WTC11 (cell line): ENCODE data around the gene RAB7A.

Experiments
- AFF4 ChIP-seq: sonication (generic); formaldehyde crosslinking; IDR thresholded peaks from 2 replicates; pipeline ENCODE4 v1.8.1; 2023; ENCODE audit warnings: mild to moderate bottlenecking, missing genetic modification reagents, borderline replicate concordance
- CTCF ChIP-seq: fragments of 200-600 bp; IDR thresholded peaks from 2 replicates; pipeline ENCODE4 v1.8.0; 2022; ENCODE audit warnings: antibody characterized with exemption
- E2F4 ChIP-seq: sonication (generic); formaldehyde crosslinking; IDR thresholded peaks from 2 replicates; pipeline ENCODE4 v1.8.1; 2022; ENCODE audit warnings: low read depth, mild to moderate bottlenecking, moderate library complexity, missing genetic modification reagents, borderline replicate concordance
- JUN ChIP-seq: sonication (generic); formaldehyde crosslinking; IDR thresholded peaks from 2 replicates; pipeline ENCODE4 v1.8.0; 2023; ENCODE audit warnings: mild to moderate bottlenecking, missing genetic modification reagents
- NR2C2 ChIP-seq: sonication (generic); formaldehyde crosslinking; IDR thresholded peaks from 2 replicates; pipeline ENCODE4 v1.8.0; 2022; ENCODE audit warnings: mild to moderate bottlenecking, missing genetic modification reagents
- RORB ChIP-seq: fragments of 250-450 bp; sonication (Bioruptor Pico); IDR thresholded peaks from 2 replicates; pipeline ENCODE4 v1.9.0; 2021; ENCODE audit warnings: mild to moderate bottlenecking
- SP1 ChIP-seq: sonication (generic); formaldehyde crosslinking; conservative IDR thresholded peaks from 2 replicates; pipeline ENCODE4 v1.8.1; 2022; ENCODE audit warnings: missing genetic modification reagents
- ZNF281 ChIP-seq: sonication (generic); formaldehyde crosslinking; IDR thresholded peaks from 2 replicates; pipeline ENCODE4 v1.8.0; 2023; ENCODE audit warnings: mild to moderate bottlenecking, missing genetic modification reagents
- ZNF416 ChIP-seq: fragments of 250-450 bp; sonication (Bioruptor Pico); IDR thresholded peaks from 2 replicates; pipeline ENCODE4 v1.9.0; 2021; ENCODE audit warnings: mild to moderate bottlenecking, inconsistent platforms
- ZNF512 ChIP-seq: sonication (generic); formaldehyde crosslinking; IDR thresholded peaks from 2 replicates; pipeline ENCODE4 v1.8.1; 2022; ENCODE audit warnings: missing genetic modification reagents, borderline replicate concordance

- no peak for TF ChIP-seq CTCF
- no peak for TF ChIP-seq ZNF281
- TF ChIP-seq E2F4 (CRISPR knock-in tag) = no peak
- no peak for TF ChIP-seq NR2C2 (CRISPR knock-in tag)
- TF ChIP-seq ZNF512 (CRISPR knock-in tag) = no peak
- TF ChIP-seq JUN = no peak
- TF ChIP-seq AFF4 (CRISPR knock-in tag) = no peak
- no peak for TF ChIP-seq RORB (CRISPR knock-in tag)
- no peak for TF ChIP-seq ZNF416 (CRISPR knock-in tag)
- TF ChIP-seq SP1 (CRISPR knock-in tag) = no peak
Observed at GRCh38 chr3:128788268-128788869, 62.4 kb downstream of the RAB7A start.
